HCT116 (cell line): ENCODE results near the gene CTBS.

ENCODE experiments used
- CBX3 ChIP-seq: IDR thresholded peaks from 2 replicates; pipeline ENCODE4 v1.6.1; 2012; ENCODE audit warnings: low read depth
- CTCF ChIP-seq, 3 experiments: fragments of 200-600 bp in 1 of 3; sonication (generic) in 1 of 3; IDR thresholded peaks in 2 of 3; conservative IDR thresholded peaks in 1 of 3; 2 replicates each; pipeline ENCODE4 v1.5.1; 2012 to 2017; ENCODE audit warnings: low read depth in 2 of 3, low read length in 2 of 3, antibody characterized with exemption in 1 of 3, borderline replicate concordance in 1 of 3, control low read depth in 1 of 3, mild to moderate bottlenecking in 1 of 3, mixed read lengths in 1 of 3, mixed run types in 1 of 3, moderate library complexity in 1 of 3; ENCODE audit not compliant: insufficient read depth in 1 of 3
- EZH2 ChIP-seq: fragments of 200-600 bp; sonication (generic); IDR thresholded peaks from 2 replicates; pipeline ENCODE4 v1.6.1; 2017; ENCODE audit warnings: antibody characterized with exemption, mixed run types
- EZH2phosphoT487 ChIP-seq: fragments of 200-600 bp; IDR thresholded peaks from 2 replicates; pipeline ENCODE4 v1.6.1; 2018; ENCODE audit warnings: antibody characterized with exemption, borderline replicate concordance
- POLR2A ChIP-seq: IDR thresholded peaks from 2 replicates; pipeline ENCODE4 v1.7.0; 2011; ENCODE audit warnings: borderline replicate concordance; ENCODE audit not compliant: insufficient read depth, insufficient read length; ENCODE audit errors: extremely low read depth

DNA sequence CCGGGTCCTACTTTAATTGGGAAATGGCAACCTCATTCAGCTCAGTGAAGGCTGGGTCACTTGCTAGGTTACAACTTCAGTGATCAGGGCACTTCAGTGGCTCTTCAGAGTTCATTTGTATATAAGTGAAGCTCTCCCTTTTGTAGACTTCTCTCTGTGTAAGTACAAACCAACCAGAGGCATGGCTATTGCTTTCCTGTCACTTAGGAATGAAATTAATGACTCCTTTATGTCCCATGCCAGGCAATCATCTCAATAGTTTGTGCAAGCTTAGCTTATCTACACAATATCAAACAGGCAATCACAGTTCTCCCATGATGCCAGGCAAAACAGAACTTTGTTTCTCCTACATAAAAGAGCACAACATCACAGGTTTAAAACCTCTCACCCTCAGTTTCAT is 22.8 kb upstream of the CTBS start:
- TF ChIP-seq CTCF (IDR thresholded peaks at IDR 0.05 in 2 of 3, conservative IDR thresholded peaks at IDR 0.05 in 1 of 3; ENCODE audit: borderline replicate concordance in 1 of 3, insufficient read depth in 1 of 3, low read depth in 2 of 3, low read length in 2 of 3): no peak
- no peak for TF ChIP-seq CBX3
- TF ChIP-seq EZH2: no peak
- no peak for TF ChIP-seq POLR2A
- TF ChIP-seq EZH2phosphoT487: no peak
